Astrocyte of the spinal cord (primary cell): ENCODE data around the gene SNRNP40.

Experiments
- DNase-seq: peaks from one replicate; pipeline ENCODE4 v3.0.0; 2011; ENCODE audit warnings: low read depth, low spot score
- H3K4me3 ChIP-seq: 2 replicates; pipeline ENCODE4 v1.5.1; 2011; ENCODE audit warnings: low read depth, mild to moderate bottlenecking, low read length, moderate library complexity
- CTCF ChIP-seq: IDR thresholded peaks from 2 replicates; pipeline ENCODE4 v1.5.1; 2012; ENCODE audit warnings: low read depth, mild to moderate bottlenecking, low read length, inconsistent platforms
- in situ Hi-C: cut with HindIII; loops from 2 replicates; pipeline ENCODE4 v1.10.0; 2017; ENCODE audit warnings: low sequenced_read_pairs

Gene SNRNP40

GRCh38 chr1:31224068-31224467, 72.5 kb downstream of the SNRNP40 start:
- no peak for DNase-seq
- TF ChIP-seq CTCF = no peak
- in situ Hi-C loops = no loop called here
- no peak overlapping the region for H3K4me3 ChIP-seq

- no peak overlapping the region for H3K4me3 ChIP-seq
- in situ Hi-C loops = no loop called here
- no peak for TF ChIP-seq CTCF
These were observed 74.4 kb downstream of the SNRNP40 start for GRCh38 chr1:31222176-31222575.

GRCh38 chr1:31221072-31221471, 75.5 kb downstream of the SNRNP40 start:
- no peak overlapping the region for H3K4me3 ChIP-seq
- in situ Hi-C loops = no loop called here
- no peak for TF ChIP-seq CTCF
- no peak for DNase-seq

More at GRCh38 chr1:31222176-31222575, 74.4 kb downstream of the SNRNP40 start:
- no peak for DNase-seq

GRCh38 chr1:31219489-31219888, 77.1 kb downstream of the SNRNP40 start:
- DNase-seq = no peak
- no peak overlapping the region for H3K4me3 ChIP-seq
- TF ChIP-seq CTCF = no peak
- in situ Hi-C loops = no loop called here

GRCh38 chr1:31218705-31219104, 77.9 kb downstream of the SNRNP40 start:
- H3K4me3 ChIP-seq = no peak overlapping the region
- no peak for TF ChIP-seq CTCF
- in situ Hi-C loops = no loop called here
- DNase-seq = no peak

GRCh38 chr1:31216016-31216415, 80.6 kb downstream of the SNRNP40 start:
- no peak for DNase-seq
- no peak for TF ChIP-seq CTCF
- no peak overlapping the region for H3K4me3 ChIP-seq
- in situ Hi-C loops = no loop called here

GRCh38 chr1:31215065-31215570, 81.5 kb downstream of the SNRNP40 start:
- H3K4me3 ChIP-seq = no peak overlapping the region
- no peak for DNase-seq
- no peak for TF ChIP-seq CTCF
- in situ Hi-C loops = no loop called here
